GM12878 (cell line): ENCODE measurements around the gene NAA35. TPM values are rescaled to one million over a fixed set of nuclear protein-coding genes. Genes with fewer than 3 reads are reported as not detected.
A peak's percentile ranks its signal among the peaks of the same experiment; 100 is the strongest.

Experiments used
- CBX5 ChIP-seq: sonication (generic); IDR thresholded peaks from 2 replicates; pipeline ENCODE4 v1.6.1; 2016; ENCODE audit warnings: low read depth, moderate library complexity, mild to moderate bottlenecking, inconsistent platforms
- CHD4 ChIP-seq: fragments of 200-600 bp; sonication (generic); IDR thresholded peaks from 2 replicates; pipeline ENCODE4 v1.6.1; 2016; ENCODE audit warnings: mild to moderate bottlenecking
- CREM ChIP-seq: IDR thresholded peaks from 2 replicates; pipeline ENCODE4 v1.6.1; 2014; ENCODE audit warnings: antibody characterized with exemption, low read depth
- EGR1 ChIP-seq, 2 experiments: IDR thresholded peaks; 1 replicate in 1 of 2; 2 replicates in 1 of 2; pipeline ENCODE4 v1.6.1; 2011 to 2012; ENCODE audit warnings: low read depth in 2 of 2, low read length in 2 of 2, borderline replicate concordance in 1 of 2, mild to moderate bottlenecking in 1 of 2, moderate library complexity in 1 of 2
- ESRRA ChIP-seq: IDR thresholded peaks from 2 replicates; pipeline ENCODE4 v1.6.1; 2012; ENCODE audit warnings: mild to moderate bottlenecking, low read length, improper control_type of control experiment
- FOS ChIP-seq: IDR thresholded peaks from 3 replicates; pipeline ENCODE4 v1.6.1; 2011; ENCODE audit warnings: borderline replicate concordance; ENCODE audit not compliant: insufficient read length; ENCODE audit errors: extremely low read depth
- FOXK2 ChIP-seq: fragments of 450-650 bp; IDR thresholded peaks from 2 replicates; pipeline ENCODE4 v1.6.1; 2017; ENCODE audit warnings: mild to moderate bottlenecking, moderate library complexity
- IKZF2 ChIP-seq, 2 experiments: fragments of 450-650 bp; IDR thresholded peaks; 2 replicates each; pipeline ENCODE4 v1.6.1; 2017; ENCODE audit warnings: mild to moderate bottlenecking in 2 of 2, moderate library complexity in 2 of 2
- KDM1A ChIP-seq: fragments of 200-600 bp; sonication (generic); IDR thresholded peaks from 2 replicates; pipeline ENCODE4 v1.6.1; 2016; ENCODE audit warnings: borderline replicate concordance
- NBN ChIP-seq: fragments of 450-650 bp; IDR thresholded peaks from 2 replicates; pipeline ENCODE4 v1.6.1; 2016
- NR2C2 ChIP-seq: IDR thresholded peaks from 2 replicates; pipeline ENCODE4 v1.6.1; 2011; ENCODE audit warnings: borderline replicate concordance, low read depth; ENCODE audit not compliant: control insufficient read depth, insufficient read length
- POU2F2 ChIP-seq: IDR thresholded peaks from 3 replicates; pipeline ENCODE4 v1.6.1; 2011; ENCODE audit warnings: low read depth, mild to moderate bottlenecking, low read length, borderline replicate concordance
- RAD21 ChIP-seq: IDR thresholded peaks from 2 replicates; pipeline ENCODE4 v1.6.1; 2011; ENCODE audit warnings: mild to moderate bottlenecking, low read depth, low read length, moderate library complexity; ENCODE audit not compliant: insufficient read depth
- RELA ChIP-seq: fragments of 450-650 bp; IDR thresholded peaks from 2 replicates; pipeline ENCODE4 v1.8.0; 2014; ENCODE audit warnings: borderline replicate concordance; ENCODE audit not compliant: partially characterized antibody
- RUNX3 ChIP-seq: IDR thresholded peaks from 2 replicates; pipeline ENCODE4 v1.6.1; 2012; ENCODE audit warnings: low read length, inconsistent platforms
- SMAD1 ChIP-seq: fragments of 450-650 bp; IDR thresholded peaks from 2 replicates; pipeline ENCODE4 v1.6.1; 2018; ENCODE audit warnings: mild to moderate bottlenecking, low read depth; ENCODE audit not compliant: partially characterized antibody
- SREBF2 ChIP-seq: IDR thresholded peaks from 2 replicates; pipeline ENCODE4 v1.6.1; 2012; ENCODE audit warnings: mild to moderate bottlenecking, low read length
- TCF7 ChIP-seq: IDR thresholded peaks from 2 replicates; pipeline ENCODE4 v1.6.1; 2014; ENCODE audit warnings: antibody characterized with exemption, borderline replicate concordance
- ZBTB4 ChIP-seq: fragments of 450-650 bp; formaldehyde crosslinking; IDR thresholded peaks from 2 replicates; pipeline ENCODE4 v1.4.0; 2022; ENCODE audit warnings: mild to moderate bottlenecking, moderate library complexity
- ZNF217 ChIP-seq: fragments of 450-650 bp; IDR thresholded peaks from 2 replicates; pipeline ENCODE4 v1.6.1; 2017; ENCODE audit warnings: antibody characterized with exemption, mild to moderate bottlenecking
- polyA plus RNA-seq, 11 experiments: library from polyadenylated mRNA; depleted of rRNA in 4 of 11; unstranded in 6 of 11; stranded (reverse) in 5 of 11; fragments of >200 nt; fragmentation: Nextera tagmentation in 4 of 11; fragmentation: Illumina TruSeq in 1 of 11; extraction: Ambion mirVana in 4 of 11; extraction: Trizol in 1 of 11; gene quantifications; 1 replicate in 1 of 11; 2 replicates in 10 of 11; pipeline versions ENCODE4 v1.2.1 to v1.2.3, GENCODE V29; 2011 to 2016; ENCODE audit warnings: inconsistent platforms in 2 of 11, missing spikeins in 2 of 11, low read depth in 1 of 11
- total RNA-seq, 4 experiments: library from RNA; depleted of rRNA in 3 of 4; stranded (reverse); fragments of >200 nt in 3 of 4; fragmentation: Illumina TruSeq in 1 of 4; extraction: Trizol in 1 of 4; gene quantifications; 2 replicates each; pipeline versions ENCODE4 v1.2.1 to v1.2.3, GENCODE V29; 2013 to 2021
- TF ChIP-seq, protein P1 (sequence below): fragments of 450-650 bp; IDR thresholded peaks from 2 replicates; pipeline ENCODE4 v1.6.1; 2018; ENCODE audit warnings: borderline replicate concordance, mild to moderate bottlenecking; ENCODE audit not compliant: partially characterized antibody
- TF ChIP-seq, protein P2 (sequence below): fragments of 450-650 bp; IDR thresholded peaks from 2 replicates; pipeline ENCODE4 v1.6.1; 2016; ENCODE audit warnings: mild to moderate bottlenecking
- TF ChIP-seq, protein P3 (sequence below): fragments of 150-350 bp; IDR thresholded peaks from 2 replicates; pipeline ENCODE4 v1.6.1; 2014; ENCODE audit warnings: mild to moderate bottlenecking, low read depth, low read length

Gene NAA35
- total and polyA plus RNA-seq, 10 of the 15 experiments (the other 5 are each of a cell fraction or from before 2014, with no cell fraction given), result 15.5 to 38.0 (median 26.9) TPM

- TF ChIP-seq RAD21, result no peak
- TF ChIP-seq CBX5, result no peak
- no peak for TF ChIP-seq RUNX3
- no peak for TF ChIP-seq FOS
- no peak for TF ChIP-seq ZBTB4
- TF ChIP-seq TCF7, result no peak
- TF ChIP-seq KDM1A, result no peak
- no peak for TF ChIP-seq FOXK2
- no peak for TF ChIP-seq ESRRA
- TF ChIP-seq NBN, result no peak
- TF ChIP-seq SMAD1, result no peak
- TF ChIP-seq POU2F2, result no peak
- no peak for TF ChIP-seq RELA
- no peak for TF ChIP-seq IKZF2 (IDR thresholded peaks at IDR 0.05)
- peak in 1 of 2 experiments; percentile 77; a peak in 2 of 3 replicates for TF ChIP-seq EGR1 (IDR thresholded peaks at IDR 0.05; ENCODE audit: borderline replicate concordance in 1 of 2, low read depth in 2 of 2, low read length in 2 of 2)
- no peak for TF ChIP-seq SREBF2
- TF ChIP-seq ZNF217, result 0 out of 2 replicates have a peak, but pooled peaks have one; percentile 36
- peak; percentile 79 for TF ChIP-seq CREM
- no peak for TF ChIP-seq NR2C2
- TF ChIP-seq, protein P1, sequence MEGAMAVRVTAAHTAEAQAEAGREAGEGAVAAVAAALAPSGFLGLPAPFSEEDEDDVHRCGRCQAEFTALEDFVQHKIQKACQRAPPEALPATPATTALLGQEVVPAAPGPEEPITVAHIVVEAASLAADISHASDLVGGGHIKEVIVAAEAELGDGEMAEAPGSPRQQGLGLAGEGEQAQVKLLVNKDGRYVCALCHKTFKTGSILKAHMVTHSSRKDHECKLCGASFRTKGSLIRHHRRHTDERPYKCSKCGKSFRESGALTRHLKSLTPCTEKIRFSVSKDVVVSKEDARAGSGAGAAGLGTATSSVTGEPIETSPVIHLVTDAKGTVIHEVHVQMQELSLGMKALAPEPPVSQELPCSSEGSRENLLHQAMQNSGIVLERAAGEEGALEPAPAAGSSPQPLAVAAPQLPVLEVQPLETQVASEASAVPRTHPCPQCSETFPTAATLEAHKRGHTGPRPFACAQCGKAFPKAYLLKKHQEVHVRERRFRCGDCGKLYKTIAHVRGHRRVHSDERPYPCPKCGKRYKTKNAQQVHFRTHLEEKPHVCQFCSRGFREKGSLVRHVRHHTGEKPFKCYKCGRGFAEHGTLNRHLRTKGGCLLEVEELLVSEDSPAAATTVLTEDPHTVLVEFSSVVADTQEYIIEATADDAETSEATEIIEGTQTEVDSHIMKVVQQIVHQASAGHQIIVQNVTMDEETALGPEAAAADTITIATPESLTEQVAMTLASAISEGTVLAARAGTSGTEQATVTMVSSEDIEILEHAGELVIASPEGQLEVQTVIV, result peak; percentile 34
- TF ChIP-seq, protein P2, sequence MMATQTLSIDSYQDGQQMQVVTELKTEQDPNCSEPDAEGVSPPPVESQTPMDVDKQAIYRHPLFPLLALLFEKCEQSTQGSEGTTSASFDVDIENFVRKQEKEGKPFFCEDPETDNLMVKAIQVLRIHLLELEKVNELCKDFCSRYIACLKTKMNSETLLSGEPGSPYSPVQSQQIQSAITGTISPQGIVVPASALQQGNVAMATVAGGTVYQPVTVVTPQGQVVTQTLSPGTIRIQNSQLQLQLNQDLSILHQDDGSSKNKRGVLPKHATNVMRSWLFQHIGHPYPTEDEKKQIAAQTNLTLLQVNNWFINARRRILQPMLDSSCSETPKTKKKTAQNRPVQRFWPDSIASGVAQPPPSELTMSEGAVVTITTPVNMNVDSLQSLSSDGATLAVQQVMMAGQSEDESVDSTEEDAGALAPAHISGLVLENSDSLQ, result peak; percentile 68; the same call in 1 of the 2 replicates
- TF ChIP-seq, protein P3, sequence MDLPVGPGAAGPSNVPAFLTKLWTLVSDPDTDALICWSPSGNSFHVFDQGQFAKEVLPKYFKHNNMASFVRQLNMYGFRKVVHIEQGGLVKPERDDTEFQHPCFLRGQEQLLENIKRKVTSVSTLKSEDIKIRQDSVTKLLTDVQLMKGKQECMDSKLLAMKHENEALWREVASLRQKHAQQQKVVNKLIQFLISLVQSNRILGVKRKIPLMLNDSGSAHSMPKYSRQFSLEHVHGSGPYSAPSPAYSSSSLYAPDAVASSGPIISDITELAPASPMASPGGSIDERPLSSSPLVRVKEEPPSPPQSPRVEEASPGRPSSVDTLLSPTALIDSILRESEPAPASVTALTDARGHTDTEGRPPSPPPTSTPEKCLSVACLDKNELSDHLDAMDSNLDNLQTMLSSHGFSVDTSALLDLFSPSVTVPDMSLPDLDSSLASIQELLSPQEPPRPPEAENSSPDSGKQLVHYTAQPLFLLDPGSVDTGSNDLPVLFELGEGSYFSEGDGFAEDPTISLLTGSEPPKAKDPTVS, result no peak
- TF ChIP-seq CHD4, result no peak
Measured at GRCh38 chr9:85940832-85941621, at the start of gene NAA35 (continued).
